Measurements from ENCODE around the gene BDKRB2.

The BDKRB2 gene

DNA sequence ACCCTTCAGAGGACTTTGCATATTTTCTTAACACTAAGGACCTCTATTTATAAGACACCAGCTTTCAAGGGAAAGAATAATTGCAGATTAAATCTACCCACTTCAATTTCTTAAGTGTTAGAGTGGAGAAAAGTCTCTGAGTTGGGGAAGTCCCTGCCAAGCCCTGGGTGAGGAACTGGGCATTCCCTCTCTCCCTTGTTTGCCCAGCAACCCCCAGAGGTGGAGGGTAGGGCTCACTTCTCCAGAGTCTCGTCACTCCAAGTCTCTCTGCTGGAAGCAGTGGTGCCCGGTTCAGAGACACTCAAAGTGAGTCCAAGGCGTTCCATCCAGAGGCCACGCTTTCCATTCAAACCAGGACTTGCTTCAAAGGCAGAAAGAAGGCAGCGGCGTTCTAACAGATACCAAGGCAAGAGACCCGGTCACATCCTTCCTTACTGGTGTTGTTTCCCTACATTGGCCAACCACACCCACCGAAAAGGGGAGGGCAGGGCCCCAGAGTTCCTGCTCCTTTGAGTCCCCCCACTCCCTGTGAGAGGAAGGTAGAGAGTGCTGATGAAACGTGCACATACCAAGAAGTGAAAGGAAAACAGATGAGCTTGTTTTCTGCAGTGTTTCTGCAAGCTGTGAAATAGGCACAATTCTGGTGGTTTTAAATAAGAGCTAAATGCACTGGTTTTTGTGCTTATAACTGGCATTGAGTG is 6.1 kb upstream of the BDKRB2 start:
- DNase-seq: no peak

- no peak for DNase-seq
Observed at GRCh38 chr14:96201157-96201556, 3.5 kb upstream of the BDKRB2 start.

DNA sequence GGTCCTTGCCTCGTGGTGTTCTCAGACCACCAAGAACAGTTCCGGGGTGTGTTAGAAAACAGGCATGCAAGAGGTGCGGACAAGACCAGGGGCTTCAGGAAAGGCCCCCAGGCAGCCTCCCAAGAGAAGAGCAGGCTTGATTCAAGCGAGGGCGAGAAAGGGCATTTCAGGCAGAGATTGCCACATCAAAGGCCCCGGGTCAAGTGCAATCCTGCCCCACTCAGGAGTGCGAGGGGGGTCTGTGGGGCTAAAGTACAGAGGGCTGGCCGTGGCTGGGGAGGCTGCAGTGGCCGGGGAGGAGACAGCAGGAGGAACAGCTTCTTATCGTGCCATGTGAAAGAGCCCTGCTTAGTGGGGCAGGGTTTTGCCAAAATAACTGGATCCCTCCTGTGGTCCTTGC is 2.7 kb upstream of the BDKRB2 start:
- DNase-seq: no peak

DNA sequence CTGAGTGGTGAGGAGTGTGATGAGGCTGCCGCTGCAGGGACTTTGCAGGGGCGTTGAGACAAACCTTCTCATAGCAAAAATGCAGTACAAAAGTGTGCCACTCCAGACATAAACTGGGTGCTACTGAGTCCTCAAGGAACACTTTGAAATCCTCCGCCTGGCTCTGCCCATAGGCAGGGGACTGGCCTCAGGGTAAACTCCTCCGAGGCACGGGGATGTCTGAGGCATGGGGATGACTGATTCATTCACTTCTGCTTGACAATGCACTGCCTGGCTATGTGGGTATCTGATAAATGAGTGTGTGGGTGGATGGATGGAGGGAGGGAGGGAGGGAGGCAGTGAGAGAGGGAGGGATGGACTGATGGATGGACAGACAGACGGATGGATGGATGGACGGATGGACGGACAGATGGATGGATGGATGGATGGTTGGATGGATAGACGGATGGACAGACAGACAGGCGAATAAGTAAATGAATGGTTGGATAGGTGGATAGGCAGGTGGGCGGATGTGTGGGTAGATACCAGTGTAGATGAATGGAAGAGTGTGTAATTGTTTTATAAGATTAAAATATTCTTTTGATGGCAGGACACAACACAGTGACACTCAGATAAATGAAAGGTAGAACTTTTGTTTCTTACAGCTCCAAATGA is 2.1 kb upstream of the BDKRB2 start:
- DNase-seq: no peak

- no peak for DNase-seq
Observed at GRCh38 chr14:96203116-96203515, 1.5 kb upstream of the BDKRB2 start.

GRCh38 chr14:96203635-96204034 is 1.0 kb upstream of the BDKRB2 start:
- DNase-seq: no peak

DNA sequence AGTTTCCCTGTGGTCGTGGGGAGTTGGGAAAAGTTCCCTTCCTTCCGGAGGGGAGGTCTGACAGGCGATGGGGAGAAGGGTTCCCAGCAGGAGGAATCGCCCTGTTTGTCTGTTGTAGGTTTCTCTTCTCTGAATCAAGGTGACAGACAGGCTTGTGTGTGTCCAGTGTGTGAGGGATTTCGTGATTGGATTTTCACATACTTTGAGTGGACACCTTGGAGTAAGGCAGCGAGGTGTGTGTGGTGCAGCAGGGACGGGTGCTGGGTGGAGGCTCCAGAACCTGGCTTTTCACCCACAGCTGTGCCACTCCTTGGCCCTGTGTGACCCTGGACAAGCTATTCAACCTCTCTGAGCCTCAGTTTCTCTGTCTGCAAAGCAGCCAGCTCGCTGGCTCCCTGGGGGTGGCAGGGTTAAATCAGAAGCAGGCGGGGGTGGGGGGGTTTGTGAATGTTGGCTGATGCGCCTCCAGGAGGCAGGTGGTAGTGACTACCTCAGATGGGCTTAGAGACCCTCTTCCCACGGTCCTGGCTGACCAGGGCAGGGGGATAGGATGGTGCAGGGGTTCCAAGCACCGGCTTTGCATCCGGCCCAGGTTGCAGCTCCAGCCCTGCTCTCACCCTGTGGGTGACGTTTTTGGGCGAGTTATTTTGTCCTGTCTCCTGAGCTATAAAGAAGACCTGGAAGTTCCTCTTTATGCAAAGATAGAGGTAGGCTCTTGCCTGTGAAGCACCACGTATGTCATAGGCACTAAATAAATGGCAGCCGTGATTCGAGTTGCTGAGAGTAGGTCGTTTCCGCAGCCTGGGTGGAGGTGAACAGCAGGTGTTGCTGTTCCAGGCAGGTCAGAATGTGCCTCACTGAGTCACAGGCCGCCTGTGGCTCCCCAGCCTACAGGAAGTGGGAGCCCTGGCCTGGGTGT is 679 bp downstream of the BDKRB2 start:
- DNase-seq: no peak

- DNase-seq: no peak
Observed at GRCh38 chr14:96205978-96206360, 1.3 kb downstream of the BDKRB2 start.

- no peak for DNase-seq
Observed at GRCh38 chr14:96206461-96206860, 1.8 kb downstream of the BDKRB2 start.

GRCh38 chr14:96207686-96208085 is 3.0 kb downstream of the BDKRB2 start:
- DNase-seq: no peak

DNA sequence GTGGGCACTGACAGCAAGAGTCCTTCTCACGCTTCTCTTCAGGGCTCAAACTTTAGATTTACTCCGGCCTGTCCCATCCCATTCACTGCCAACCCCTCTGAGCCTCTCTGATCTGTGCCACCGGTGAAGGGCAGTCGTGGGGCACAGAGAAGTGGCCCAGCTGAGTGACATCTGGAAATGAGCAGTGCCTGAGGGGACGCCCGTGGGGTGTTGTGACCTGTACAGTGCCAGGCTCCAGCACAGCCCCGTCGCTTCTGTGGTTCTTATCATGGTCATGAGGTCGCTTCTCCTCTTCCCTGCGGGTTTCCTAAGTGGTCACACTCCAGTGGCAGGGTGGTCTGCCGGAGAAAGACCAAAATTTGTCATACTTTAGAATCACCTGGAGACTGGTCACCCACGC is 4.1 kb downstream of the BDKRB2 start:
- DNase-seq: no peak

- DNase-seq: no peak
Observed at GRCh38 chr14:96212140-96212539, 7.5 kb downstream of the BDKRB2 start.

- DNase-seq: no peak
Observed at GRCh38 chr14:96212896-96213295, 8.3 kb downstream of the BDKRB2 start.

- DNase-seq: no peak
Observed at GRCh38 chr14:96213871-96214465, 9.3 kb downstream of the BDKRB2 start.

- no peak for DNase-seq
Observed at GRCh38 chr14:96214793-96215192, 10.2 kb downstream of the BDKRB2 start.

- DNase-seq: no peak
Observed at GRCh38 chr14:96215452-96216244, 11.0 kb downstream of the BDKRB2 start.

GRCh38 chr14:96216627-96217026 is 12.0 kb downstream of the BDKRB2 start:
- no peak for DNase-seq

GRCh38 chr14:96217376-96217913 is 12.8 kb downstream of the BDKRB2 start:
- DNase-seq: no peak

DNA sequence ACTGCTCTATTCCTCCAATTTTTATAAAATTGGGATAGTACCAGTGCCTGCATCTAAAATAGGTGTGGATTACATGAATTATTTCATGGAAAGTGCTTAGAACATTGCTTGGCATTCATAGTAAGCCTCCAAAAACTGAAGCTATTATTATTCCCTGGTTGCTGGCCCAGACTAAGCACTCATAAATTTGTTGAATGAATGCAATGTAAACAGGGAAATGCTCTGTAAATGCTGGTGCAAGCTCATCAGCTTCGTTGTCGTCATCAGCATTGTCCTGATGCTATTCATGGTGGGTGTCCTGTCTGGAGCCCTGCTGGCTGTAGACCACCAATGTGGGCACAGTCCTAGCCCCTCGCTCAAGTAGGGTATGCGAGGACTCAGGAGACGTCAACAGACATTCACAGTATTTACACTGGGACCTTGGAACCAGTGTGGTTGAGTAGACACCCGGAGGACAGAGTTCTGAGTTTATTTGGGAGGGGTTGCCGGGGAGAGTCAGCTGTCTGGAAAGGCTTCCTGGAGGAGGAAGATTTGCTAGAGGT is 16.5 kb downstream of the BDKRB2 start:
- DNase-seq: no peak

DNA sequence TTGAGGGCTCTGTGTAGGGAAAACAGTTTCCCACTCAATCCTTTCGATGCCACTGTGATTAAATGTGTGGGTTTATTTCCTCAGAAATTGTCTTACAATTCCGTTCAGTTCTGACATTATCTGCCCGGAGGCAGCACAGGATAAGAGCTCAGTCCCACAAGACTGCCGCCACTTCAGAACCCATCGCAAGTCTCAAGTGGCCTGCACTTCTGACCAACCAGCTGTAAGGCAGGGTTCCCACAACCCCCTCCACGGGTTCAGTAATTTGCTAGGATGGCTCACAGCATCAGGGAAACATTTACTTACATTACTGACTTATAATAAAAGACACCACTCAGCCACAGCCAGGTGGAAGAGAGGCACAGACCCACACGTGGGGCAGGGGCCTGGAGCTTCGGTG is 17.2 kb downstream of the BDKRB2 start:
- DNase-seq: no peak

DNA sequence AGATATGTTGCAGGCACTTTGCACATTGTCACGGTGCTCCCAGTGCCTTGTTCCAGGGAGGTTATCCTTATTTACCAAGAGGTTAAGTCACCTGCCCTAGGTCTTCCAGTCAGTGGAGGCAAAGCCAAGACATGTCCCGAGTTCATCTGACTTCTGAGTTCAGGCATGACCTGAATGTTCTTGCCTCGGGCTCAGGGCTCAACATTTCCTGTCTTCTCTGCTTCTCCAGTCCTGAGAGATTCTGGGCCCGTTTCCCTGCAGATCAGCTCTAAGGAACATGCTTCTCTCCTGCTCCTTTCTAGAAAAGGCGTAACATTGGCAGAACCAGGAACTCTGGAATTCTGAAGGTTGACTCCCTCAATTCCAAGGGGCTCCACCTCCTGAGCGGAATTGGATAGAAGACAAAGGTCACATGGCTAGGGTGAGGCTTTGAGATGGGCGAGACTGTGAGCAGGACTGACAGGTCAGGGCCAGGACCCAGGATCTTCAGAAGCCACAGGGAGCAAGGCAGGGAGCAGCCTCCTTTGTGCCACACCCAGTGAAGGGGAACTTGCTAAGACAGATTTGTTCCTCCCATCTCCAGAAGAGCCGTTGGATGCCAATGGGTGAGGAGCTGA is 19.9 kb downstream of the BDKRB2 start:
- no peak for DNase-seq

All from T-helper 9 cell (primary cell).